SK-N-SH (cell line): ENCODE data around the gene LMBR1. TPM values are rescaled to one million over a fixed set of nuclear protein-coding genes. Genes with fewer than 3 reads are reported as not detected.

ENCODE experiments used
- CTCF ChIA-PET: fragments of 300-600, 350-600 bp; formaldehyde crosslinking; extraction: SDS; loops from one replicate; lab custom pipeline; 2021; lab: Yijun Ruan, JAX
- POLR2A ChIA-PET: fragments of 350-600 bp; sonication (Branson Sonifier 250); formaldehyde crosslinking; extraction: SDS; loops from one replicate; lab custom pipeline; 2020; ENCODE audit warnings: antibody characterized with exemption, inconsistent platforms; lab: Yijun Ruan, JAX
- DNase-seq: peaks from one replicate; pipeline ENCODE4 v3.0.0; 2012
- H2AFZ ChIP-seq: fragments of 200-600 bp; sonication (generic); 2 replicates; pipeline ENCODE4 v1.8.1; 2016; ENCODE audit warnings: antibody characterized with exemption, mild to moderate bottlenecking, low read depth
- H3F3A ChIP-seq: fragments of 200-600 bp; sonication (generic); replicated peaks from 2 replicates; pipeline ENCODE3; 2016; ENCODE audit warnings: antibody characterized with exemption, mild to moderate bottlenecking; ENCODE audit not compliant: insufficient read depth
- H3K27ac ChIP-seq, 2 experiments: fragments of 200-500 bp in 1 of 2; fragments of 200-600 bp in 1 of 2; sonication (Bioruptor generic) in 1 of 2; sonication (generic), shearing (Covaris generic) in 1 of 2; 2 replicates each; pipeline versions ENCODE4 v1.5.1 to v1.6.1; 2014 to 2016; ENCODE audit warnings: low read depth in 2 of 2, inconsistent platforms in 1 of 2, low read length in 1 of 2, mild to moderate bottlenecking in 1 of 2, mixed read lengths in 1 of 2
- H3K27me3 ChIP-seq: fragments of 200-600 bp; sonication (generic), shearing (Covaris generic); 2 replicates; pipeline ENCODE4 v1.6.1; 2016; ENCODE audit warnings: mixed run types; ENCODE audit not compliant: insufficient read depth
- H3K36me3 ChIP-seq, 2 experiments: fragments of 200-500 bp in 1 of 2; fragments of 200-600 bp in 1 of 2; sonication (Bioruptor generic) in 1 of 2; sonication (generic) in 1 of 2; replicated peaks in 1 of 2; 2 replicates each; pipeline versions ENCODE3 to v1.5.1; 2014 to 2016; ENCODE audit warnings: low read length in 1 of 2, mild to moderate bottlenecking in 1 of 2; ENCODE audit not compliant: insufficient read depth in 2 of 2, control insufficient read depth in 1 of 2
- H3K4me1 ChIP-seq, 2 experiments: fragments of 200-500 bp in 1 of 2; fragments of 200-600 bp in 1 of 2; sonication (Bioruptor generic) in 1 of 2; sonication (generic), shearing (Covaris generic) in 1 of 2; 2 replicates each; pipeline versions ENCODE4 v1.5.1 to v1.6.1; 2014 to 2016; ENCODE audit warnings: low read depth in 1 of 2, low read length in 1 of 2, mixed run types in 1 of 2; ENCODE audit not compliant: insufficient read depth in 2 of 2, control insufficient read depth in 1 of 2
- H3K4me2 ChIP-seq: fragments of 200-600 bp; sonication (generic), shearing (Covaris generic); 2 replicates; pipeline ENCODE4 v1.6.1; 2017; ENCODE audit warnings: mixed run types
- H3K4me3 ChIP-seq, 2 experiments: fragments of 200-500 bp in 1 of 2; fragments of 200-600 bp in 1 of 2; sonication (Bioruptor generic) in 1 of 2; sonication (generic), shearing (Covaris generic) in 1 of 2; 2 replicates each; pipeline versions ENCODE4 v1.5.1 to v1.8.1; 2014 to 2016; ENCODE audit warnings: low read depth in 2 of 2, inconsistent platforms in 1 of 2, low read length in 1 of 2, mild to moderate bottlenecking in 1 of 2, mixed read lengths in 1 of 2, moderate library complexity in 1 of 2
- H3K79me2 ChIP-seq: fragments of 200-600 bp; sonication (generic); 2 replicates; pipeline ENCODE4 v1.8.1; 2017; ENCODE audit warnings: mild to moderate bottlenecking; ENCODE audit not compliant: insufficient read depth
- H3K9ac ChIP-seq: fragments of 200-600 bp; sonication (generic); 2 replicates; pipeline ENCODE4 v1.6.1; 2017; ENCODE audit warnings: mixed run types
- H3K9me2 ChIP-seq: fragments of 200-600 bp; sonication (generic); 2 replicates; pipeline ENCODE4 v1.6.1; 2017; ENCODE audit warnings: mixed run types
- H3K9me3 ChIP-seq: fragments of 200-600 bp; sonication (generic); 2 replicates; pipeline ENCODE4 v1.6.1; 2017; ENCODE audit warnings: mixed run types, mild to moderate bottlenecking, moderate library complexity
- H4K20me1 ChIP-seq: fragments of 200-600 bp; sonication (generic); 2 replicates; pipeline ENCODE4 v1.6.1; 2017; ENCODE audit warnings: mild to moderate bottlenecking, mixed run types; ENCODE audit not compliant: insufficient read depth
- CHD2 ChIP-seq: fragments of 150-350 bp; IDR thresholded peaks from 2 replicates; pipeline ENCODE4 v1.6.1; 2018; ENCODE audit warnings: low read length; ENCODE audit not compliant: partially characterized antibody
- CTCF ChIP-seq: fragments of 200-600 bp; sonication (generic); IDR thresholded peaks from 2 replicates; pipeline ENCODE4 v1.6.1; 2017; ENCODE audit warnings: antibody characterized with exemption, mild to moderate bottlenecking, moderate library complexity
- FOSL2 ChIP-seq: IDR thresholded peaks from 2 replicates; pipeline ENCODE4 v1.4.0; 2012; ENCODE audit warnings: low read depth, mild to moderate bottlenecking, moderate library complexity, borderline replicate concordance
- GATA2 ChIP-seq: sonication (generic); formaldehyde crosslinking; IDR thresholded peaks from 2 replicates; pipeline ENCODE4 v1.5.0; 2020; ENCODE audit warnings: mild to moderate bottlenecking, missing genetic modification reagents
- MAX ChIP-seq: IDR thresholded peaks from 2 replicates; pipeline ENCODE4 v1.4.0; 2012; ENCODE audit warnings: low read depth
- MEF2A ChIP-seq: IDR thresholded peaks from 2 replicates; pipeline ENCODE4 v1.4.0; 2012; ENCODE audit warnings: low read depth, borderline replicate concordance
- NFIC ChIP-seq: IDR thresholded peaks from 2 replicates; pipeline ENCODE4 v1.4.0; 2012; ENCODE audit warnings: borderline replicate concordance
- NRF1 ChIP-seq: IDR thresholded peaks from 2 replicates; pipeline ENCODE4 v1.6.1; 2012; ENCODE audit warnings: low read depth, mild to moderate bottlenecking, low read length
- PBX3 ChIP-seq: IDR thresholded peaks from 2 replicates; pipeline ENCODE4; 2012
- REST ChIP-seq: IDR thresholded peaks from 2 replicates; pipeline ENCODE4 v1.6.1; 2012; ENCODE audit warnings: mild to moderate bottlenecking, low read depth, low read length, moderate library complexity
- SIN3A ChIP-seq: IDR thresholded peaks from 2 replicates; pipeline ENCODE4 v1.6.1; 2012; ENCODE audit warnings: low read depth, mild to moderate bottlenecking, low read length, moderate library complexity, borderline replicate concordance
- USF1 ChIP-seq: IDR thresholded peaks from 2 replicates; pipeline ENCODE4 v1.4.0; 2012; ENCODE audit warnings: low read depth, borderline replicate concordance
- ZBTB33 ChIP-seq: IDR thresholded peaks from 2 replicates; pipeline ENCODE4 v1.4.0; 2012; ENCODE audit warnings: low read depth, borderline replicate concordance
- WGBS: methylation state at CpG from one replicate; pipeline ENCODE4 v1.1.6; 2017; ENCODE audit warnings: low lambda C conversion rate; 5-methylcytosine and 5-hydroxymethylcytosine counted together
- polyA plus RNA-seq, 3 experiments: library from polyadenylated mRNA; depleted of rRNA; stranded (reverse); fragments of >200 nt; gene quantifications; 2 replicates each; pipeline ENCODE4 v1.2.3, GENCODE V29; 2012

The LMBR1 gene
- polyA plus RNA-seq, 1 of the 3 experiments (the other 2 are of a cell fraction), result 24.6 TPM

- H3K36me3 ChIP-seq, result peaks cover 22 to 41% of the 10 kb centered on the region in 2 experiments
- H3K9me3 ChIP-seq, result no peaks in the 10 kb centered on the region
- H3K27ac ChIP-seq, result no peak overlapping the region
- H3K9ac ChIP-seq, result no peak overlapping the region
- no peak overlapping the region for H3K4me2 ChIP-seq
- H3K27me3 ChIP-seq, result no peaks in the 10 kb centered on the region
- H3K4me3 ChIP-seq, result no peak overlapping the region
- TF ChIP-seq REST, result no peak
- TF ChIP-seq MEF2A, result no peak
- no peak for TF ChIP-seq PBX3
- H2AFZ ChIP-seq, result no peak overlapping the region
- H3K4me1 ChIP-seq, result peaks cover 0 to 13% of the 10 kb centered on the region in 2 experiments; a peak in 2 of 4 replicates
- ChIA-PET POLR2A (no interaction called here), CTCF (interaction anchor here (2.0 kb wide), 1 partner anchor 11 kb away, joined by 7 read pairs; no protein-coding TSS in a partner anchor)
- no peaks in the 10 kb centered on the region for H4K20me1 ChIP-seq
- WGBS, result 92% methylated on average over 4 of the region's 4 CpGs
- H3K9me2 ChIP-seq, result no peaks in the 10 kb centered on the region
- no peak for DNase-seq
- H3K79me2 ChIP-seq, result no peaks in the 10 kb centered on the region
- H3F3A ChIP-seq, result no peaks in the 10 kb centered on the region
Observed at GRCh38 chr7:156684661-156685060, 208.3 kb downstream of the LMBR1 start.

- Histone ChIP-seq H3K79me2 (no peaks in the 10 kb centered on the region), H3K27ac (no peak overlapping the region), H3K4me2 (no peak overlapping the region), H3K4me3 (no peak overlapping the region), H3F3A (no peaks in the 10 kb centered on the region), H2AFZ (no peak overlapping the region), H3K9me3 (no peaks in the 10 kb centered on the region), H3K4me1 (peaks cover 0 to 15% of the 10 kb centered on the region in 2 experiments; a peak in 2 of 4 replicates), H3K36me3 (peaks cover 24 to 45% of the 10 kb centered on the region in 2 experiments), H3K9ac (no peak overlapping the region), H4K20me1 (no peaks in the 10 kb centered on the region), H3K9me2 (no peaks in the 10 kb centered on the region), H3K27me3 (no peaks in the 10 kb centered on the region)
- TF ChIP-seq MAX, result no peak
- TF ChIP-seq CTCF, result no peak
- TF ChIP-seq GATA2, result no peak
- no peak for TF ChIP-seq USF1
- no peak for TF ChIP-seq FOSL2
- TF ChIP-seq NRF1, result no peak
- no peak for TF ChIP-seq NFIC
- TF ChIP-seq ZBTB33, result no peak
- no peak for TF ChIP-seq CHD2
- no peak for TF ChIP-seq SIN3A
- POLR2A ChIA-PET, result no interaction called here
- CTCF ChIA-PET, result interaction anchor here (2.0 kb wide), 1 partner anchor 10 kb away, joined by 7 read pairs; no protein-coding TSS in a partner anchor
- 95% methylated on average over 10 of the region's 10 CpGs for WGBS
- DNase-seq, result no peak
Observed at GRCh38 chr7:156684251-156684650, 208.7 kb downstream of the LMBR1 start.
